Loucy (cell line): ENCODE data around the gene CEMIP2.

Experiments used
- H2AFZ ChIP-seq: fragments of 200-600 bp; sonication (generic); 2 replicates; pipeline ENCODE4 v1.6.0; 2016; ENCODE audit warnings: antibody characterized with exemption, mild to moderate bottlenecking, low read length, moderate library complexity
- H3F3A ChIP-seq: fragments of 200-600 bp; 2 replicates; pipeline ENCODE4 v1.6.0; 2016; ENCODE audit warnings: antibody characterized with exemption, low read depth, mild to moderate bottlenecking
- H3K27me3 ChIP-seq: fragments of 200-600 bp; sonication (generic); 2 replicates; pipeline ENCODE4 v1.6.1; 2014; ENCODE audit warnings: low read length, mild to moderate bottlenecking; ENCODE audit not compliant: insufficient read depth, poor library complexity, severe bottlenecking
- H3K36me3 ChIP-seq: fragments of 200-600 bp; sonication (generic); 2 replicates; pipeline ENCODE4 v1.6.1; 2016; ENCODE audit warnings: low read length; ENCODE audit not compliant: insufficient read depth
- H3K4me1 ChIP-seq: fragments of 200-600 bp; sonication (generic); 2 replicates; pipeline ENCODE4 v1.5.1; 2014; ENCODE audit warnings: low read length, mild to moderate bottlenecking; ENCODE audit not compliant: insufficient read depth, poor library complexity, severe bottlenecking
- H3K4me2 ChIP-seq: fragments of 200-600 bp; sonication (generic); 2 replicates; pipeline ENCODE4 v1.6.0; 2014; ENCODE audit warnings: antibody characterized with exemption, low read length, low read depth, mild to moderate bottlenecking; ENCODE audit not compliant: poor library complexity, severe bottlenecking
- H3K4me3 ChIP-seq: fragments of 200-600 bp; sonication (generic); 2 replicates; pipeline ENCODE4 v1.5.1; 2014; ENCODE audit warnings: low read length, mild to moderate bottlenecking, mixed read lengths; ENCODE audit not compliant: poor library complexity, severe bottlenecking
- H3K79me2 ChIP-seq: fragments of 200-600 bp; sonication (generic); 2 replicates; pipeline ENCODE4 v1.6.1; 2014; ENCODE audit warnings: low read length; ENCODE audit not compliant: insufficient read depth
- H3K9ac ChIP-seq: fragments of 200-600 bp; sonication (generic); 2 replicates; pipeline ENCODE4 v1.6.0; 2014; ENCODE audit warnings: mild to moderate bottlenecking, low read depth, low read length, moderate library complexity; ENCODE audit not compliant: poor library complexity, severe bottlenecking
- H3K9me2 ChIP-seq: fragments of 200-600 bp; sonication (generic); replicated peaks from 2 replicates; pipeline ENCODE4 v1.6.1; 2016; ENCODE audit warnings: low read depth, low read length, mixed read lengths
- H3K9me3 ChIP-seq: fragments of 200-600 bp; sonication (generic); 2 replicates; pipeline ENCODE4 v1.6.1; 2014; ENCODE audit warnings: mild to moderate bottlenecking, antibody characterized with exemption, low read length, low read depth; ENCODE audit not compliant: insufficient read depth
- H4K20me1 ChIP-seq: fragments of 200-600 bp; sonication (generic); 2 replicates; pipeline ENCODE4 v1.6.0; 2014; ENCODE audit warnings: antibody characterized with exemption, low read length, mild to moderate bottlenecking; ENCODE audit not compliant: insufficient read depth, poor library complexity, severe bottlenecking
- CTCF ChIP-seq: fragments of 200-600 bp; sonication (generic); conservative IDR thresholded peaks from 2 replicates; pipeline ENCODE4 v1.5.1; 2014; ENCODE audit warnings: mild to moderate bottlenecking, antibody characterized with exemption, low read length
- EZH2phosphoT487 ChIP-seq: fragments of 200-600 bp; IDR thresholded peaks from 2 replicates; pipeline ENCODE4 v1.6.1; 2018; ENCODE audit warnings: antibody characterized with exemption, mild to moderate bottlenecking, moderate library complexity, borderline replicate concordance

The CEMIP2 gene

DNA sequence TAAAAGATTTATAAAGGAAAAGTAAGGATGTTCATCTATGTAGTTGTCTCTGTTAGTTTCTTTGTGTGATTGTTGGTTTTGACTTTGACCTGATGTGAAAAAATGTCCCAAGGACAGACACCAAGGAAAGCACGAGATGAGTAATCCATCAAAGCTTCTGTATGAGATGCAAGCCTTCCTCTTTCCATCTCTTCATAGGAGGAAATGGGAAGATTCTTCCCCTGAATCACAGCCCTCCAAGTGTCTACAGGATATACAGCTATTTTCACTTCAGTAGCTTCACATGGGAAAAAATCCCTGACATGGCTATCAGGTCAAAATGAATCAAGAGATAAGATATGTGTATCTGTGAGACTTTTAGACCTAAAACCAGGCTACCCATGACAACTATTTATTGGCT lies 29.0 kb upstream of the CEMIP2 start:
- no peak overlapping the region for H3K9ac ChIP-seq
- no peaks in the 10 kb centered on the region for H3K27me3 ChIP-seq
- H3K4me3 ChIP-seq: no peak overlapping the region
- no peak overlapping the region for H3K4me2 ChIP-seq
- H2AFZ ChIP-seq: no peak overlapping the region
- peaks cover 23% of the 10 kb centered on the region for H3K4me1 ChIP-seq
- no peaks in the 10 kb centered on the region for H3K79me2 ChIP-seq
- TF ChIP-seq EZH2phosphoT487: no peak
- no peak for TF ChIP-seq CTCF
- H3K9me2 ChIP-seq: no peaks in the 10 kb centered on the region
- no peaks in the 10 kb centered on the region for H3K9me3 ChIP-seq
- peaks cover 6% of the 10 kb centered on the region; the same call in 1 of the 2 replicates for H3F3A ChIP-seq
- no peaks in the 10 kb centered on the region for H4K20me1 ChIP-seq
- H3K36me3 ChIP-seq: no peaks in the 10 kb centered on the region

DNA sequence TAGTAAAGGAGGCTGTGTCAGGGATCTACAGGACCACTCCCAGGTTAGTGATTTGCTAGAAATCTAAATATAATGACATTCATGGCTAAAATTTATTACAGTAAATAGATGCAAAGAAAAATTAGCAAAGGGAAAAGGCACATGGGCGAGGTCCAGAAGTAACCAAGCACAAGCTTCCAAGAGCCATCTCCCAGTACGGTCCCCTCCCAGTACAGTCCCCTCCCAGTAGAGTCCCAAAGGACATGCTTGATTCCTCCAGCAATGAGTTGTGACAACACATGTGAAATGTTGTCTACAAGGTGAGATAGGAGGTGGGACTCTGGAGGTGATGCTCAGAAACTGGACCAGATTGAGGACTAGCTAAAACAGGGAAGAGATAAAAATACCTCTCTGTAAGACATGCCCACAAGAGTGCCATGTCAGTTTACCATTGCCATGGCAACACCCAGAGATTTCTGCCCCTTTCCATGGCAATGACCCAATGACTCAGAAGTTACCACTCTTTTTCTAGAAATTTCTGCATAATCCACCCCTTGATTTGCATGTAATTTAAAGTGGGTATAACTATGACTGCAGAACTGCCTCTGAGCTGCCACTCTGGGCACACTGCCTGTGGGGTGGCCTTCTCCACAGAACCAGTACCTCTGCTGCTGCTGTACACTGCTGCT lies 27.9 kb upstream of the CEMIP2 start:
- H3K9me3 ChIP-seq: no peaks in the 10 kb centered on the region
- TF ChIP-seq EZH2phosphoT487: no peak
- TF ChIP-seq CTCF: no peak
- no peaks in the 10 kb centered on the region for H3K36me3 ChIP-seq
- peaks cover 6% of the 10 kb centered on the region; the same call in 1 of the 2 replicates for H3F3A ChIP-seq
- H3K9ac ChIP-seq: no peak overlapping the region
- H3K27me3 ChIP-seq: no peaks in the 10 kb centered on the region
- no peak overlapping the region for H3K4me2 ChIP-seq
- no peaks in the 10 kb centered on the region for H3K9me2 ChIP-seq
- H4K20me1 ChIP-seq: no peaks in the 10 kb centered on the region
- peaks cover 23% of the 10 kb centered on the region for H3K4me1 ChIP-seq
- H3K79me2 ChIP-seq: no peaks in the 10 kb centered on the region
- H2AFZ ChIP-seq: no peak overlapping the region
- no peak overlapping the region for H3K4me3 ChIP-seq

GRCh38 chr9:71795097-71795813 lies 26.9 kb upstream of the CEMIP2 start:
- Histone ChIP-seq H2AFZ (no peak overlapping the region; the same call in 1 of the 2 replicates), H3K9ac (no peak overlapping the region), H3K9me2 (no peaks in the 10 kb centered on the region), H3F3A (peaks cover 6% of the 10 kb centered on the region; the same call in 1 of the 2 replicates), H3K9me3 (no peaks in the 10 kb centered on the region), H3K79me2 (no peaks in the 10 kb centered on the region), H3K27me3 (no peaks in the 10 kb centered on the region), H3K4me2 (peak overlapping the region; percentile 56), H4K20me1 (no peaks in the 10 kb centered on the region), H3K4me1 (peaks cover 23% of the 10 kb centered on the region), H3K4me3 (peak overlapping the region; percentile 36), H3K36me3 (no peaks in the 10 kb centered on the region)
- TF ChIP-seq EZH2phosphoT487 (no peak), CTCF (no peak)
